HG03175 (cell line): ENCODE results near the gene FOXQ1.
"Not testable (repeated sequence)": the region's sequence is repeated elsewhere in the genome, so short reads cannot be mapped to it uniquely, and the experiment has no call there.

Experiments
- ATAC-seq: cut with Tn5 transposase; IDR thresholded peaks from one replicate; pipeline ENCODE4 v1.9.1; 2021; ENCODE audit warnings: mild to moderate bottlenecking, moderate library complexity; ENCODE audit not compliant: unreplicated experiment

FOXQ1 gene

GRCh38 chr6:1290805-1291204 is 21.1 kb upstream of the FOXQ1 start:
- no peak for ATAC-seq

- ATAC-seq = no peak
Observed at GRCh38 chr6:1291381-1291780, 20.5 kb upstream of the FOXQ1 start.

GRCh38 chr6:1295420-1295819 is 16.5 kb upstream of the FOXQ1 start:
- no peak for ATAC-seq

- ATAC-seq = no peak
Observed at GRCh38 chr6:1296079-1296478, 15.8 kb upstream of the FOXQ1 start.

- no peak for ATAC-seq
Observed at GRCh38 chr6:1296542-1296941, 15.4 kb upstream of the FOXQ1 start.

GRCh38 chr6:1297746-1298145 is 14.2 kb upstream of the FOXQ1 start:
- no peak for ATAC-seq

- no peak for ATAC-seq
Observed at GRCh38 chr6:1298768-1299167, 13.1 kb upstream of the FOXQ1 start.

GRCh38 chr6:1306133-1306532 is 5.8 kb upstream of the FOXQ1 start:
- no peak for ATAC-seq

GRCh38 chr6:1309366-1309765 is 2.5 kb upstream of the FOXQ1 start:
- no peak for ATAC-seq

GRCh38 chr6:1310628-1311399 is 1.1 kb upstream of the FOXQ1 start:
- ATAC-seq = no peak

- ATAC-seq = no peak
Observed at GRCh38 chr6:1312203-1312472, 240 bp downstream of the FOXQ1 start.

- no peak for ATAC-seq
Observed at GRCh38 chr6:1312473-1313367, 822 bp downstream of the FOXQ1 start.

- ATAC-seq = no peak
Observed at GRCh38 chr6:1313384-1313766, 1.5 kb downstream of the FOXQ1 start.

- no peak for ATAC-seq
Observed at GRCh38 chr6:1313767-1314503, 2.0 kb downstream of the FOXQ1 start.

GRCh38 chr6:1314617-1315016 is 2.7 kb downstream of the FOXQ1 start:
- no peak for ATAC-seq

- no peak for ATAC-seq
Observed at GRCh38 chr6:1315201-1315559, 3.3 kb downstream of the FOXQ1 start.

- no peak for ATAC-seq
Observed at GRCh38 chr6:1315560-1316386, 3.9 kb downstream of the FOXQ1 start.

GRCh38 chr6:1316489-1316971 is 4.6 kb downstream of the FOXQ1 start:
- no peak for ATAC-seq

- ATAC-seq = no peak
Observed at GRCh38 chr6:1317302-1317815, 5.5 kb downstream of the FOXQ1 start.

- no peak for ATAC-seq
Observed at GRCh38 chr6:1318036-1318435, 6.1 kb downstream of the FOXQ1 start.

GRCh38 chr6:1318584-1318983 is 6.7 kb downstream of the FOXQ1 start:
- not testable (repeated sequence) for ATAC-seq
